Right cardiac atrium (tissue), 5 donors: ENCODE data around the gene PSMD12. TPM values are rescaled to one million over a fixed set of nuclear protein-coding genes. Genes with fewer than 3 reads are reported as not detected.

Source experiments
- ATAC-seq, 2 donors: fragments of 200-7000 bp; cut with Tn5 transposase; one replicate each; pipeline versions ENCODE4 v1.8.0 to v1.9.1; 2020; ENCODE audit warnings: moderate library complexity in 2 of 2, mild to moderate bottlenecking in 1 of 2
- DNase-seq, 3 donors: peaks; one replicate each; pipeline ENCODE4 v3.0.0-alpha.2; 2020
- H3K27ac ChIP-seq: one replicate; pipeline ENCODE4 v1.5.1; 2013; ENCODE audit warnings: mild to moderate bottlenecking, low read length, control low read depth, moderate library complexity
- H3K27me3 ChIP-seq: one replicate; pipeline ENCODE4 v1.6.1; 2013; ENCODE audit not compliant: control insufficient read depth, insufficient read depth
- H3K4me1 ChIP-seq: one replicate; pipeline ENCODE4 v1.6.1; 2013; ENCODE audit warnings: low read length; ENCODE audit not compliant: control insufficient read depth, insufficient read depth
- H3K4me3 ChIP-seq: one replicate; pipeline ENCODE4 v1.5.1; 2013; ENCODE audit warnings: low read length, control low read depth
- H3K9me3 ChIP-seq: one replicate; pipeline ENCODE4 v1.6.1; 2013; ENCODE audit warnings: low read length; ENCODE audit not compliant: control insufficient read depth
- WGBS: extraction: QIAGEN DNeasy Blood & Tissue Kit; methylation state at CpG from one replicate; pipeline ENCODE4 v1.1.7; 2013; 5-methylcytosine and 5-hydroxymethylcytosine counted together
- intact Hi-C, 4 donors: fragments of 100-400 bp; cut with DNase I; formaldehyde crosslinking; loops; one replicate each; pipeline versions ENCODE4 v1.11.0 to v1.14.0; 2022 to 2023
- polyA plus RNA-seq: library from polyadenylated mRNA; stranded (reverse); fragments of 200-250 nt; gene quantifications from one replicate; pipeline ENCODE4 v1.2.3, GENCODE V29; 2013
- total RNA-seq, 4 donors: library from RNA; stranded (reverse); fragmentation: NEBNext Ultra II Directional; extraction: Animal tissue kit (Norgen Biotek cat#: 25700); gene quantifications; one replicate each; pipeline ENCODE4 v1.2.1, GENCODE V29; 2021
- donor health status: healthy with polysubstance abuse.
- donor health status: DM: no; HTN: yes; CAD: no.
- donor health status: DM: no; HTN: no; CAD: no.
- donor health status: DM: no; HTN: yes; CAD: no; lungs with severe emphysema.
- donor health status: DM: yes; HTN: yes; CAD: no.

The PSMD12 gene
- total and polyA plus RNA-seq, 5 donors = 26.7 to 59.5 (median 49.6) TPM

DNA sequence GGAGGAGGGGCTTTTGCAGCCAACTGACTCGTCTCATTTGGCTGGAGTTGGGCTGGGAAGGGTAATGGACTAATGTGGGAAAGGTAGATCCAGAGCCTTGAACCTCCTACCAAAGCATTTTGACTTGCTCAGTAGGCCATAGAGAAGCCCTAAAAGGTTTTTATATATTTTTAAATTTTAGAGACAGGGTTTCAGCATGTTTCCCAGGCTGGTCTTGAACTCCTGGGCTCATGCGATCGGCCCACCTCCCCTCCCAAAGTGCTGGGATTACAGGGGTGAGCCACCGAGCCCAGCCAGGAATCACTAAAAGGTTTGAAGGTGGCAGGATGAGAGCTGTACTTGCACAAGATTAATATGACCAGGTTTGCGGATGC is 8.7 kb upstream of the PSMD12 start:
- DNase-seq (no peak), ATAC-seq (no peak)
- Histone ChIP-seq H3K4me3 (no peak overlapping the region), H3K27ac (no peak overlapping the region), H3K4me1 (peaks cover 2% of the 10 kb centered on the region), H3K9me3 (no peaks in the 10 kb centered on the region), H3K27me3 (no peaks in the 10 kb centered on the region)
- 74% methylated on average over 5 of the region's 5 CpGs for WGBS
- intact Hi-C loops = loop anchor here (2.0 to 10.0 kb wide), 6 partner anchors 102 to 314 kb away; no protein-coding TSS in a partner anchor

DNA sequence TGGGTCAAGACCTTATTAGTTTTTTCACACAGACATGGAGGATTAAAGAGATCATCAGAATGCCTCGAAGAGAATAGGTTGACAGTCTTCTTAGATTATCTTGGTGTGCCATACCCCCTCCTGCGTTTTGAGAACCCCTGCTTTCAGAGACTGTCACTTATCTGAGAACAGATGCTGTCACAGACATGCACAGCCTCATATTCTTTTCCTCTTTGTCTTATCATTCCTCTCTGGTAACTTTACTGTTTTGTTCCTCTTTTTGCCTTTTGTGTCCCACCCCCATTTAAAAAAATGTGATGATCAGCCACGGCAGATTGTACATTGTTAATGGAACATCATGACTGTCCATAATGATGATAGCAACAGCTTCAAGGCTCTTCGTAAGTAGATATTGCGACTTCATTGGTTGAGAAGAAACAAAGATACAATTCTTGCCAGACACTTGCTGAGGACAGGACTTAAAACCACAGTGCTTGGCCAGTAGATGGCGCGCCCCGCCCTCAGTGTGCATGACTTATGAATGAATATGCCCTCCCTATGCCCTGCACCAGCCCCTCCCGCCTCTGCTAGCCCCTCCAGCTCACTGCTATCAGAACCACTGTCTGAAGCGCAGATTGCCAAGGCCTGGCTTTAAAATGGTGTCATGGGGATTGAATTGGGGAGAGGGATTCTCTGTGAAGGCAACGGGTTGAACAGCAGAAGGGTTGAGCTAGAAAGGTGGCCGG is 8.1 kb upstream of the PSMD12 start:
- 12% methylated on average over 12 of the region's 12 CpGs for WGBS
- H3K4me3 ChIP-seq = no peak overlapping the region
- H3K4me1 ChIP-seq = peaks cover 2% of the 10 kb centered on the region
- H3K27me3 ChIP-seq = no peaks in the 10 kb centered on the region
- no peaks in the 10 kb centered on the region for H3K9me3 ChIP-seq
- ATAC-seq (peak; percentile 61 to 64), DNase-seq (peak; percentile 91 to 96 (median 95))
- intact Hi-C loops = loop anchor here (2.0 to 10.0 kb wide), 6 partner anchors 103 to 314 kb away; no protein-coding TSS in a partner anchor
- H3K27ac ChIP-seq = no peak overlapping the region

DNA sequence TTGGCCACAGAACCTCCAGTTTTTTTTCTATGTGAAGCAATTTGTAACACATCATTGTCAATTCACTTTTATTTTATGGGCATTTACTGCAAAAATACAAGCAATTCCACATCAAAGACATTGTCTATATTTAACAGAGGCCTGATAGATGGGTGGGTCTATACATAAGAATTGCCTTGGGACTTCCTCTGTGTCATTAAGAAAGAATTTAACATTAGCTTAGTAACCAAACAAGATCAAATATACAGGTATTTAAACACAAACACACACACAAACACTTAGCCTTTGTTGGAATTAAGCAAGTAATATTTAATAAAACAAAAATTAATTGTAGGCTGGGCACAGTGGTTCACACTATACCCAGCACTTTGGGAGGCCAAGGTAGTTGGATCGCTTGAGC is 6.4 kb upstream of the PSMD12 start:
- ATAC-seq = no peak
- H3K9me3 ChIP-seq = no peaks in the 10 kb centered on the region
- no peaks in the 10 kb centered on the region for H3K4me1 ChIP-seq
- intact Hi-C loops = loop anchor here in 3 of 4 donors (10.0 kb wide), 2 partner anchors 232 to 262 kb away; no protein-coding TSS in a partner anchor
- WGBS = 95% methylated on average over 1 of the region's 1 CpG
- no peak for DNase-seq
- H3K27me3 ChIP-seq = no peaks in the 10 kb centered on the region
- no peak overlapping the region for H3K4me3 ChIP-seq
- H3K27ac ChIP-seq = no peak overlapping the region

DNA sequence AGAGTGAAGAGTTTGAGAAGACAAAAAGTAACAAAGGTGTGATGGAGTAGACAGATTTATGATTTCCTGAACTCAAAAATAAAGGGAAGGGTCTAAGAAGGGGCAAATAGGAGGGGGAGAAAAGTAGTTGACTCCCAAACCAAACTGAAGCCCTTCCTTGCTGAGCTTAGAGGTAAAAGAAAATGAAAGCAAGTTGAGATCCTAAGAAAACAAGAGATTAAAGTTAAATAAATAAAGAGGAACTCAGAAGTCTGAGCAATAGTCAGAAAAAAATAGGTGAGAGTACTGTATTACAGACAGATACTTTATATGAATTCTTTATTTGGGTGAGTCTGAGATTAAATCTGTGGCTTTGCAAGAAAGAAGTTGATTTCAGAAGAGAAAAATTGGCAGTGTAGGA is 3.3 kb upstream of the PSMD12 start:
- intact Hi-C loops = loop anchor here in 3 of 4 donors (10.0 kb wide), 3 partner anchors 235 to 345 kb away; partner anchors contain the start of gene NOL11 (in 1 of the 3)
- DNase-seq = no peak
- H3K4me3 ChIP-seq = no peak overlapping the region
- no peak for ATAC-seq
- no peaks in the 10 kb centered on the region for H3K27me3 ChIP-seq
- H3K4me1 ChIP-seq = no peaks in the 10 kb centered on the region
- H3K27ac ChIP-seq = no peak overlapping the region
- H3K9me3 ChIP-seq = no peaks in the 10 kb centered on the region

DNA sequence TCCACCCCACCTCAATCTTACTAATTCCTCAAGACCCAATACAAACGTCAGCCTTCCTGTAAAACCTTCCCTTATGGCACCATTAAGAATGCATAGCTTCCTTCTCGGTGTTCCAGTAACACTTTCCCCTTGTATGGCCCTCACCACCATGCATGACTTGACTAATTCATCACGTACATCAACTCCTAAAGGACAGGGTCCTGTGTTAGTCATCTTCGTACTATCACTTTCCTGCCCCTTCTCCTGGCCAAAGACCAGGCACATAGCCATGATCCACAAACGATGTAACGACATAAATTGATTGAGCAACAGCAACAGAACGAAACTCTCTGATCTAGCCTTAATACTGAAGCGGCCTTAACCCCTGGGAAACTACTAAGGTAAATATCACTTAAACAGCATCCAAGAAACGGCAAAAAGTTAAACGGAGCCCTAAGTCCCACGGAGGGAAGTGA is 612 bp downstream of the PSMD12 start:
- peak; percentile 8 to 60 for ATAC-seq
- Histone ChIP-seq H3K27me3 (no peaks in the 10 kb centered on the region), H3K4me3 (peak overlapping the region; percentile 81), H3K9me3 (no peaks in the 10 kb centered on the region), H3K4me1 (peaks cover 2% of the 10 kb centered on the region), H3K27ac (peak overlapping the region; percentile 79)
- intact Hi-C loops = loop anchor here in 1 of 4 donors (10.0 kb wide), 1 partner anchor 349 kb away; the partner anchor contains the start of gene NOL11
- DNase-seq = no peak
- WGBS = under 1% methylated on average over 11 of the region's 11 CpGs

DNA sequence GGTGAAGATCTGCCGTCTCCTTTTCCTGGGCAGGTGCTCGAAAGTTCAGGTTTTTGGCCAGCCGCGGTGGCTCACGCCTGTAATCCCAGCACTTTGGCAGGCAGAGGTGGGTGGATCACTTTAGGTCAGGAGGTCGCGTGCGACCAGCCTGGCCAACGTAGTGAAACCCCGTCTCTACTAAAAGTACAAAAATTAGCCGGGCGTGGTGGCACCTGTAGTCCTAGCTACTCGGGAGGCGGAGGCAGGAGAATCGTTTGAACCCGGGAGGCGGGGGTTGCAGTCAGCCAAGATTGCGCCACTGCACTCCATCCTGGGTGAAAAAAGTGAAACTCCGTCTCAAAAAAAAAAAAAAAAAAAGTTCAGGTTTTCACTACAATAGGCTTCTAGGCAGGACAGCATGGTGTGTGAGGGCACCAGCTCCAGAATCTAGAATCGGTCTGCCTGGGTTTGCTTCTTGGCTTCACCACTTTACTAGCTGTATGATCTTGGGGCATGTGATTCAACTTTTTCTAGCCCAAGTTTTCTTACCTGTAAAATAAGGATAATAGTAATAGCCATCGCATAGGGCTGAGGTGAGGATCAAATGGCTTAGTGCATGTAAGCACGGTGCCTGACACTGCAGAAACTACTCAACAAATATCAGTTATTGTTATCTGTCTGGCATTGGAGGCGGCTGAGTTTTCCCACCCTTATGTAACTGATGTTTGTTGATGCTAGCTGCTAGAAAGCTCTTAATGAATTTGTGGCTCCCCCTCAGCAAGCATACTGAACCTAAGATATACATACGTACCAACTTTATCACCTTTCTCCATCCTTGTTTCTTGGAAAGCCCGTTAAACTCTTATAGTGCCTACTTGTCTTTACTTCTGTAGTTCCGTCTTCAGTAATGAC is 1.3 kb downstream of the PSMD12 start:
- WGBS = 53% methylated on average over 26 of the region's 26 CpGs
- Histone ChIP-seq H3K4me3 (peak overlapping the region; percentile 81), H3K27ac (no peak overlapping the region), H3K27me3 (no peaks in the 10 kb centered on the region), H3K9me3 (no peaks in the 10 kb centered on the region), H3K4me1 (peaks cover 5% of the 10 kb centered on the region)
- ATAC-seq = no peak
- peak in 1 of 3 donors; percentile 47 for DNase-seq
- intact Hi-C loops = loop anchor here in 1 of 4 donors (10.0 kb wide), 1 partner anchor 350 kb away; the partner anchor contains the start of gene NOL11

DNA sequence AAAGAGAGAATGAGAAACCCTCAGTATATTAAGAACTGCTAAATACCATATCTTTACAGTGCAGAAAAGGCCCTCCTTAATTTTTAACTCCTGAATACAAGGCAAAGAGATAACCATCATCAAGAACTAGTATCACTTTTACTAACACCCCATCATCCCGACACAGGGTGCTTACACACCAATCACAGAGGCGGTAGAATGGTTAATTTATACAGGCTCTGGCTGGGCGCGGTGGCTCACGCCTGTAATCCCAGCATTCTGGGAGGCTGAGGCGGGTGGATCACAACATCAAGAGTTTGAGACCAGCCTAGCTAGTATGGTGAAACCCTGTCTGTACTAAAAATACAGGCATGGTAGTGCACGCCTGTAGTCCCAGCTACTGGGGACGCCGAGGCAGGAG is 4.2 kb downstream of the PSMD12 start:
- H3K4me1 ChIP-seq = peaks cover 5% of the 10 kb centered on the region
- no peak for DNase-seq
- no peaks in the 10 kb centered on the region for H3K27me3 ChIP-seq
- H3K27ac ChIP-seq = no peak overlapping the region
- intact Hi-C loops = loop anchor here in 1 of 4 donors (10.0 kb wide), 1 partner anchor 353 kb away; the partner anchor contains the start of gene NOL11
- 93% methylated on average over 9 of the region's 9 CpGs for WGBS
- no peaks in the 10 kb centered on the region for H3K9me3 ChIP-seq
- ATAC-seq = no peak
- no peak overlapping the region for H3K4me3 ChIP-seq

DNA sequence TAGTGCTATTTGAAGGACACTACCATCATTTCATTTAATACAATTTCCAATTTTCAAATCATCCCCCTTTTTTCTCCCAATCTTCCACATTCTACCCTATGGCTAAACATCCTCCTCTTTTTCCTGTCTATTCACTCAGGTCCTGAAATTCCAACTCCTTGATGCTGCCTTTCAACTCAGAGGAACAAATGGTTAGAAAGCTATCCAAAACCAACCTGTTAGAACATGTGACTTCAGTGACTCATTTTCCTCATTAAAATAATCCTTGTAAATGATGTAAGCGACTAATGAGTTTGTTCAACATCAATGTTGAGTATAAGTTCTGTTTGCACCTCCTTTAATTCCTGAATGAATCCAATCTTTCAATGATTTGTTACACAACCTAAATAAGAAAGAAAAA is 5.5 kb downstream of the PSMD12 start:
- Histone ChIP-seq H3K4me3 (no peak overlapping the region), H3K27me3 (no peaks in the 10 kb centered on the region), H3K9me3 (no peaks in the 10 kb centered on the region), H3K4me1 (peaks cover 5% of the 10 kb centered on the region), H3K27ac (no peak overlapping the region)
- intact Hi-C loops = loop anchor here in 1 of 4 donors (10.0 kb wide), 1 partner anchor 354 kb away; the partner anchor contains the start of gene NOL11
- no peak for ATAC-seq
- WGBS = 94% methylated on average over 1 of the region's 1 CpG
- DNase-seq = no peak

DNA sequence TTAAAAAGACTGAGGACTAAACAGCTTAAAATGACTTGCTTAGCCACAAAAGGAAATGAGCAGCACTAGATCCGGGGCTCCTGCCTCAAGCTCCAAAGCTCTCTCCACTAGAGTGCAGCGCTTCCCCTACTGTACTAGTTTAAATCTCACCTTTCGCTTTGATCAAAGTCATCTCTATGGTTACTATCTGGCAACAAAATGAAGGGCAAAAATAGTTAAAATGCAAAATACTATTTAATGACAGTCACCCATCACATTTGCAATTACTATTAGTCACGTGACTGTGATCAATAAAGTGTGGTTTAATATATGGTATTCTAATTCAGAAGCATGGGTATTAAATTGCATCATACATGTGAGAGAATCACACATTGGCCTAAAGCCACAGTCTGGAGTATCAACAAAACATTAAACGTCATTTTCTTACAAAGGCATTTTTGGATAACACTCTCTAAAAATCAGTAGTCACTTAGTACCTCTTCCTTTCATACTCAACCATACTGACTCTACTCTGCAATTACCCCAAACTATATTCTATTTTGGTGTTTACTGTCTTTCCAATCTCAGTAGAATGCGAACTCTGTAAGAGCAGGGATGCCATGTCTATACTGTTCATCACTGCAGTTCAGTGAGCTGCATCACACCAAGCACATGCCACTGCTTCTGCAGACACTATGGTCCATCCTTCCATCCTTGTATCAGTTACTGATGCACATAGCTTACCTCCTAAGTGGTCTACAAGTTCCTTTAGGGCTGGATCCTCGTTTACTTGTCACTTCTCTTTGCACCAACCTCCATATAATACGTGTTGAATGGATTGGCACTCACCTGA is 6.2 kb downstream of the PSMD12 start:
- ATAC-seq (peak; percentile 21 to 42), DNase-seq (peak in 1 of 3 donors; percentile 36)
- intact Hi-C loops = loop anchor here in 1 of 4 donors (10.0 kb wide), 1 partner anchor 355 kb away; the partner anchor contains the start of gene NOL11
- Histone ChIP-seq H3K27ac (peak overlapping the region; percentile 26), H3K27me3 (no peaks in the 10 kb centered on the region), H3K4me3 (no peak overlapping the region), H3K4me1 (peaks cover 5% of the 10 kb centered on the region), H3K9me3 (no peaks in the 10 kb centered on the region)
- 57% methylated on average over 8 of the region's 8 CpGs for WGBS

DNA sequence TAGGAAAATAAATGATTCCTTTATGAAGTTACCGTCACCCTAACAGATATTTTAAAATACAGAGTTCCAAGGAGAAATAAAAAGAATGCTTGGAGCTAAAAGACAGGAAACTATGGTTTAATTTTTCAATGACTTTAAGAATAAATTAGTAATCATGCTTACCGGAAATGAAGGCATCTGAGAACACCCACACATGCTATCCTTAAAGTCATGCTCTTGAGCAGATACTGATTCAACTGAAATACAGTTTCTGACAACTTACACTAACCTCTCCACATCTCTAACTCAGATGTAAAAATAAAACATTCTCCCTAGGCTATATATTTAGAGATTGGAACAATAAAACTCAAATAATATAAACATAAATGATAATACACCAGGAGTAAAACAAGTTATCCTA is 7.8 kb downstream of the PSMD12 start:
- Histone ChIP-seq H3K27me3 (no peaks in the 10 kb centered on the region), H3K9me3 (no peaks in the 10 kb centered on the region), H3K4me1 (peaks cover 5% of the 10 kb centered on the region), H3K4me3 (no peak overlapping the region), H3K27ac (no peak overlapping the region)
- 56% methylated on average over 2 of the region's 2 CpGs for WGBS
- DNase-seq (no peak), ATAC-seq (no peak)
- intact Hi-C loops = no loop called here
